SH-SY5Y (cell line): ENCODE data around the gene CCDC6.

Experiments
- GATA2 ChIP-seq: IDR thresholded peaks from 2 replicates; pipeline ENCODE4 v1.6.1; 2011; ENCODE audit warnings: mild to moderate bottlenecking, low read depth, low read length
- GATA3 ChIP-seq: IDR thresholded peaks from 2 replicates; pipeline ENCODE4 v1.6.1; 2011; ENCODE audit warnings: low read depth, mild to moderate bottlenecking, low read length, moderate library complexity

DNA sequence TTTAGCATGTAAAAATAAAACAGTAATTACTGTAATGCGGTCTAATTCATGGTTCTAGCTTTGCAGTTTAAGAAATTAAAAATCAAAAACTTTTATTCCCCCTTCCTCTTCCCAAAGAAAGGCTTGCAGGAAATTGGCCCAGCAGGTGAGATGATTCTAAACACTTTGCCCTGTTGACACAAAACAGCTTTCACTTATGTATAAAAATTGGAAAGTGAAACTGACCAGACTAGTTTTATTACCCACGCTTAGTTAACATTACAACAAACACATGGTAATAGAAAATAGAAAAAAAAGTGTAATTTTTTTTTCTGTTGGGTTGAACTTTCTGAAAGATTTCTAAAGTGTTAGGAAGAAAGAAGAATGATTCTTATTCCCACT, 1.2 kb upstream of the CCDC6 start:
- TF ChIP-seq GATA2: no peak
- TF ChIP-seq GATA3: no peak
